Measurements from ENCODE around the gene PLCD1. TPM values are rescaled to one million over a fixed set of nuclear protein-coding genes. Genes with fewer than 3 reads are reported as not detected.
"Not testable (repeated sequence)": the region's sequence is repeated elsewhere in the genome, so short reads cannot be mapped to it uniquely, and the experiment has no call there.

PLCD1 gene
- total RNA-seq, 4 donors from 2014 or later = 25.4 to 29.8 (median 27.1) TPM

- Histone ChIP-seq H3K4me3 (no peak overlapping the region), H3K27me3 (no peaks in the 10 kb centered on the region), H3K27ac (no peak overlapping the region), H3K4me1 (no peaks in the 10 kb centered on the region), H3K9me3 (no peaks in the 10 kb centered on the region), H3K36me3 (no peaks in the 10 kb centered on the region)
- ATAC-seq = no peak
- WGBS, 2 donors (ENCODE audit: low coverage in 1 of 2) = 82 to 93% methylated on average over 5 to 6 of the region's 7 CpGs
- TF ChIP-seq POLR2AphosphoS5 (IDR thresholded peaks at IDR 0.05) (no peak), POLR2A (IDR thresholded peaks at IDR 0.05) (no peak), EP300 (IDR thresholded peaks at IDR 0.05) (no peak)
- TF ChIP-seq, protein P1, sequence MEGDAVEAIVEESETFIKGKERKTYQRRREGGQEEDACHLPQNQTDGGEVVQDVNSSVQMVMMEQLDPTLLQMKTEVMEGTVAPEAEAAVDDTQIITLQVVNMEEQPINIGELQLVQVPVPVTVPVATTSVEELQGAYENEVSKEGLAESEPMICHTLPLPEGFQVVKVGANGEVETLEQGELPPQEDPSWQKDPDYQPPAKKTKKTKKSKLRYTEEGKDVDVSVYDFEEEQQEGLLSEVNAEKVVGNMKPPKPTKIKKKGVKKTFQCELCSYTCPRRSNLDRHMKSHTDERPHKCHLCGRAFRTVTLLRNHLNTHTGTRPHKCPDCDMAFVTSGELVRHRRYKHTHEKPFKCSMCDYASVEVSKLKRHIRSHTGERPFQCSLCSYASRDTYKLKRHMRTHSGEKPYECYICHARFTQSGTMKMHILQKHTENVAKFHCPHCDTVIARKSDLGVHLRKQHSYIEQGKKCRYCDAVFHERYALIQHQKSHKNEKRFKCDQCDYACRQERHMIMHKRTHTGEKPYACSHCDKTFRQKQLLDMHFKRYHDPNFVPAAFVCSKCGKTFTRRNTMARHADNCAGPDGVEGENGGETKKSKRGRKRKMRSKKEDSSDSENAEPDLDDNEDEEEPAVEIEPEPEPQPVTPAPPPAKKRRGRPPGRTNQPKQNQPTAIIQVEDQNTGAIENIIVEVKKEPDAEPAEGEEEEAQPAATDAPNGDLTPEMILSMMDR (IDR thresholded peaks at IDR 0.05) = no peak
These were observed 30.1 kb upstream of the PLCD1 start for GRCh38 chr3:38059591-38059990.

- H3K27ac ChIP-seq = no peak overlapping the region
- TF ChIP-seq EP300 (IDR thresholded peaks at IDR 0.05) (no peak), POLR2AphosphoS5 (IDR thresholded peaks at IDR 0.05) (no peak), POLR2A (IDR thresholded peaks at IDR 0.05) (no peak)
- TF ChIP-seq, protein P1 (IDR thresholded peaks at IDR 0.05) = no peak
- WGBS, 2 donors (ENCODE audit: low coverage in 1 of 2) = 85 to 89% methylated on average over 2 of the region's 2 CpGs
- no peak for ATAC-seq
- H3K4me1 ChIP-seq = no peaks in the 10 kb centered on the region
- H3K36me3 ChIP-seq = no peaks in the 10 kb centered on the region
- no peaks in the 10 kb centered on the region for H3K27me3 ChIP-seq
- no peak overlapping the region for H3K4me3 ChIP-seq
- H3K9me3 ChIP-seq = no peaks in the 10 kb centered on the region
These were observed 29.7 kb upstream of the PLCD1 start for GRCh38 chr3:38059148-38059547.

DNA sequence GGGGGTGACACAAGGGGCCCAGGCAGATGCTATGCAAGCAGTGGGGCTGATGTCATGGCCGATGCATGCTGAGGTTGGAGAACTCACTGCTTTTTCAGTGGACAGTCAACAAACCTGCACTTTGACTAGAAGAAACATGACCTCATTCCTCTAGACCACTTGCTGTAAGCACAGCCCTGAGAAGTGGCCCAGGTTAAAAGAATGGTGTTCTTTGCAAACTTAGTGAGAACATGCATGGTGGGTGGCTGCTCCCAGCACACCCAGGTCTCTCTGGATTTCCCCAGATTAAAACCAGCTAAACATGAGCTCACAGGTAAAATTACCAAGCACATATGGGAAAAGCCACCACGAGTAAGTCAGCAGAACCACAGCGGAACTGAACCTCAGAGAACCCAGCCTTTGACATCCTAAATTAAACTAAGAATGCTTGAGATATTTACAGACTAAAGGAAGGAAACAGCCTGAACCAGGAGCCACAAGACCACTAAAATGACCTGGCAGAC, 25.1 kb upstream of the PLCD1 start:
- no peaks in the 10 kb centered on the region for H3K4me1 ChIP-seq
- no peaks in the 10 kb centered on the region for H3K9me3 ChIP-seq
- WGBS, 2 donors (ENCODE audit: low coverage in 1 of 2) = 43% methylated on average over 3 of the region's 3 CpGs; no CpG with 5 or more reads in 1 of the 2 donors
- no peak overlapping the region for H3K27ac ChIP-seq
- no peak for ATAC-seq
- H3K36me3 ChIP-seq = no peaks in the 10 kb centered on the region
- TF ChIP-seq, protein P1 (IDR thresholded peaks at IDR 0.05) = no peak
- TF ChIP-seq POLR2AphosphoS5 (IDR thresholded peaks at IDR 0.05) (no peak), EP300 (IDR thresholded peaks at IDR 0.05) (no peak), POLR2A (IDR thresholded peaks at IDR 0.05) (no peak)
- no peak overlapping the region for H3K4me3 ChIP-seq
- H3K27me3 ChIP-seq = no peaks in the 10 kb centered on the region

GRCh38 chr3:38053813-38054498, 24.5 kb upstream of the PLCD1 start:
- not testable (repeated sequence) for H3K27ac ChIP-seq, H3K9me3 ChIP-seq, H3K27me3 ChIP-seq, ATAC-seq, H3K36me3 ChIP-seq, H3K4me3 ChIP-seq, H3K4me1 ChIP-seq
- WGBS, 2 donors (ENCODE audit: low coverage in 1 of 2) = 87 to 93% methylated on average over 2 to 5 of the region's 9 CpGs

GRCh38 chr3:38053286-38053685, 23.8 kb upstream of the PLCD1 start:
- H3K27ac ChIP-seq, H3K4me1 ChIP-seq, H3K36me3 ChIP-seq, H3K9me3 ChIP-seq, ATAC-seq, H3K27me3 ChIP-seq, H3K4me3 ChIP-seq: not testable (repeated sequence)
- no CpG with 5 or more reads among the region's 32 CpGs for WGBS, 2 donors (ENCODE audit: low coverage in 1 of 2)

- Histone ChIP-seq H3K9me3 (no peaks in the 10 kb centered on the region), H3K4me1 (no peaks in the 10 kb centered on the region), H3K36me3 (no peaks in the 10 kb centered on the region), H3K27ac (no peak overlapping the region), H3K4me3 (no peak overlapping the region), H3K27me3 (no peaks in the 10 kb centered on the region)
- WGBS, 2 donors (ENCODE audit: low coverage in 1 of 2) = 77% methylated on average over 5 of the region's 13 CpGs; no CpG with 5 or more reads in 1 of the 2 donors
- TF ChIP-seq, protein P1 (IDR thresholded peaks at IDR 0.05) = no peak
- TF ChIP-seq POLR2A (IDR thresholded peaks at IDR 0.05) (no peak), POLR2AphosphoS5 (IDR thresholded peaks at IDR 0.05) (no peak), EP300 (IDR thresholded peaks at IDR 0.05) (no peak)
- ATAC-seq = no peak
These were observed 21.7 kb upstream of the PLCD1 start for GRCh38 chr3:38051131-38051530.

Data from gastroesophageal sphincter (tissue), 4 donors.